Stimulated activated CD4-positive, alpha-beta T cell treated with anti-CD3 and anti-CD28 coated beads, Interleukin-15, amount 100 ng/mL, for 48 hours (primary cell): Measurements from ENCODE around the gene ARMC12.

Source experiments
- DNase-seq, 2 donors: peaks; one replicate each; pipeline ENCODE4 v3.0.0-alpha.2; 2020; ENCODE audit warnings: low read depth in 2 of 2

The ARMC12 gene

DNA sequence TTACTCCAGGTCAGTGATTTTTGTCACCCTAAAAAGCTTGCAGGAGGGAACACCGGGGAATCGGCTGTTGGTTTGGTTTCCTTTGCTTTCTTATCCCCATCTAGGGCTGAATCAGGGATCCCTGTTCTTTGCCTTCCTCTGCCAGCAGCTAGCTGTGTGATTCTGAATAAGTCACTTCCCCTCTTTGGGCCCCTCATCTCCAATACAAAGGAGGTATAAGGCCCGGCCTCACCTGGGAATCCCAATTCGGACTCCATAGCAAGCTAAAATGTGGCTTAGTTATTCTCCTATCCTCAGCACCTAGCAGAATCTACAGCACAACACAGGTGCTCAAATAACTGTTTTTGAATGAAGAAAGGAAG lies 18.5 kb upstream of the ARMC12 start:
- DNase-seq: no peak

DNA sequence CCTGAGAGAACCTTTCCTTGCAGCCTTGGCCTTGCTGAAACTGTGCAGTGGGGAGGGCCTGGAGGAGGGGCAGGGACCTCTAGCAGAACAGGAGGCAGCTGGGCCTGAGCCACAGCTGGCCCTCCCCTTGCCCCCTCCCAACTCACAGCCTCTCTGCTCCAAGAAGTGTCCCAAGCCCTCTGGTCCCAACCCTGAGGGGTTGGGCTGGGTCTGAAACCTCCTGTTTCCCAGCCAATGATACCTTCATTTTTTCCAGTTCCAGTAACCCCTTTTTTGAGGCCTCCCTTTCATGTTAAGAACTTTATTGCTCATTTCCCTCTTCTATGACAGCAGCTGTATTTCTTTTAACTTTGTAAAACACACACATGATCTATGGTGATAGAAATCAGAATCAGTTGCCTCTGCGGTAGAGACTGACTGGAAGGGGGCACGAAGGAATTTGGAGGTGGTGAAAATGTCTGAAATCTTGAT lies 17.9 kb upstream of the ARMC12 start:
- DNase-seq: no peak

DNA sequence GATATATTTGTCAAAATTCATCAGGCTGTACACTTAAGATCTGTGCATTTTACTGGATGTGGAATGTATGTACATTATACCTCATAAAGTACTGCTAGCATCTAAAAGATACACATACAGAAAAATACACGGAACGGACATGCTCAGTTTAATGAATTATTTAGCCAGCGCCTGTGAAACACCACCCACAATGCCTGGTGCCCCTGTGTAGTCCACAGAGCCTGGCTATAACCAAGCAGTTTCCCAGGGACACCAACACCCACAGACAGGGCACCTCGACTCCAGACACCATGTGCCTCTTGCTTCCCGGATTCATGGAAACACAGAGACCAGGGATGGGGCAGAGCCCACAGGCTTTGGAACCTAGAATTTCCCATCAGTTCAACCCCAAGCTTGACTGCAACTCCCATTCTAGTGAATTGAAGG lies 17.4 kb upstream of the ARMC12 start:
- no peak for DNase-seq

DNA sequence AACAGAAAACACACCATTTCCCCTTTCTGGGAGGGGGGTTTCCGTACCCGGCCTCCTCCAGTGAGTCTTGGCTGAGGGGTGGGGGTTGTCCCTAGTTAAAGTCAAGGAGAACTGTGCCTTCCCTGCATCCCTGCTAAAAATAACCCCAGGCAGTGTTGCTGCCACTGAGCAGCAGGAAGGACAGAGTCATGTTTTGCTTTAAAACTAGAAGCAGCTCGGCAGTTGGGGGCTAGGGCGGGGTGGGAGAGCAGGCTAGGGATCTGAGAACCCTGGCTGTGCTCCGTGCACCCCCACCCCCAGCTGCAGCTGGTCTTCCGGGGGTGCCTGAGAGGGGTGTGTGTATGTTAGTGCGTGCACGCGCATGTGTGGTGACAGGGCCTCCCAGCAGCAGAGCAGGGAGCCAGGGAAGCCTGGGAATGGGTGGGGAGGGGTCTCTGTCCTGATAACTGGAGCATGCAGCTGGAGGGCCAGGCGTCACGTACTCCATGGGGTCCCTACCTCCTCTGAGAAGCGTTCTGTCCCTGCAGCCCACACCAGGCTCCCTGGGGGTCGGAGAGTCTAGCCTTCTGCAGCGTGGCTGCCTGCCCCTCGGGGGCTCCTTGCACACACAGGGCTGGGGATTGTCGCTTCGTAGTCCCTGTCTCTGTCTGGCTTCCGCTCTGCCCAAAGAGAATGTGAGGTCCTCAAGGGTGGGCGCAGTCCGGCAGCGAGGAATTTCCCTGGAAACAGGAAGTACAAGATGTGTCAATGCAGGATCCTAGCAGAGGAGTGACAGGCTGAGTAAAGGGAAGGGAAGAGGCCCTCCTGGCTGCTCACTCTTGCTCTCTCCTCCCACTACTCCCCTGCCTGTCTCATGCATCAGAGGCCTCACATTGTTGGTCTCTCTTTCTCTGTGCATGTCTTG lies 16.8 kb upstream of the ARMC12 start:
- no peak for DNase-seq

DNA sequence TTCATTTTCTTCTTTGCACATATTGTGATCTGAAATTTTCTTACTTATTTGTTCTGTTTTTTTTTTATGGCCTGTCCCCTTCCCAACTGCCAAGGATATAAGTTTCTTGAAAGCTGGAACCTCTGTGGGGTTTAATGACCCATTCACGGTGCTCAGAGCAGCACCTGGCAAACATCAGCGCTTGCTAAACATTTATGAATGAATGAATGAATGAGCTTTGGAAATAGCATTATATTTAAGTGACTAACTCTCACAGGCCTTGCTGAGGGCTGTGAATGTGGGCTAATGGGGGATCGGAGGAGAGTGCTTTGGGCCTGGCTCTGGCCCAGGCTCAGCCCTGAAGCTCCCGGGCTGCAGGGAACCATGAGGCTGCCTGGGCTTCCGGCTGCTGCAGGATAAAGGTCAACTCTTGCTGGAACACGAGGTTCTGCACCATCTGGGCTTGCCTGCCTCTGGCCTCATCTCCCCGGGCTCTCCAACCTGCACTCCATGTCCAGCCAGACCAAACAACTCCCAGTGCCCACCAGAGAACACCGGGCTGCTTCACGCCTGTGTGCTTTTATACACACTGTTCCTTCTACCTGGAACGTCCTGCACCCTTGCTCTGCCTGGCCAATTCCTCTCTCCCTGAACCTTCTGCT lies 14.6 kb upstream of the ARMC12 start:
- DNase-seq: no peak

DNA sequence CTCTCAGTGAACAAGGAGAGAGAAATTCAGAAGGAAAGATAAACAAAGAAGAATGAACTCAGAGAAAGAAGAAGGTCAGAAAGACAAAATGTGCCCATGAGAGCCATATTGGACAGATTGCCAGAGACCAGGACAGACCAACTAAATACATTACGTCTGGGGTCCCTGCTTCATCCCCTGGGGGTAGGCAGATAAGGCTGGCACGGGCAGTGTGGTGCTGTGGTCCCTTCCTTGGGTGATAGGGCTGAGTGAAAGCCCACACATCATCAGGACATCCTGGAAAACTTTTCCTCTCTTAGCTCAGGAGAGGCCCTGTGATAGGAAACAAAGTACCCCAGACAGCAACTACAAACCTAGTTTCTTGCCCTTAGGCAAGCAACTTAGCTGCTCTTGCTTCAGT lies 13.2 kb upstream of the ARMC12 start:
- DNase-seq: no peak

DNA sequence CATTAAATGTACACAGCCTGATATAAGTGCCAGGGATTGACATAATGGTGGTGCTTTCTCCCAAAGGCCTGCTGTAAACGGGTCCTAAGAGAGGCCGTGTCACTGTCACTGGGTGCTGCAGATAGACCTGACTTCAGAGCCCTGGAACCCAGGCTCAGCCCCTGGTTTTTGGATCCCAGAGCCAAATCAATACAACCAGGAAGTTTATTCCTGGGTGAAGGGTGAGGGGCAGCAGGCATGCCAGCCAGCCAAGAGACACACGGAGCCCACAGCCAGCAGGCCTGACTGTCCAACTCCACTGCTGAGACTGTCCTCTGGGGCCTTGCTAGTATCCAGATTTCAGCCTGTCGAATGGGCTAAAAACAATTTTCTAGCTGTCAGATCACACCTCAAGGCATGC lies 12.8 kb upstream of the ARMC12 start:
- no peak for DNase-seq

DNA sequence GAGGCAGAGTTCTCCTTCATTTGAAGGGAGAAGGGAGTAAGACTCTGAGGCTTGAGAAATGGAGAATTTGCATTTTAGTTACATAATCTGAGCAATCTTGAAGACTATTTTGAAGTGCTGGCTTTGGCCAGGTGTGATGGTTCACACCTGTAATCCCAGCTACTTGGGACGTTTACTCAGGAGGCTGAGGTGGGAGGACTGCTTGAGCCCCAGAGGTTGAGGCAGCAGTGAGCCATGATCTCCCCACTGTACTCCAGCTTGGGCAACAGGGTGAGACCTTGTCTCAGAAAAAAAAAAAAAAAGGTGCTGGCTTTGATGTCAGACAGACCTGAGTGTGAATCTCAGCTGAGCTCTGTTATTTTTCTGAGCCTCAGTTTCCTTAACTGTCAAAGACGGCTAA lies 12.4 kb upstream of the ARMC12 start:
- no peak for DNase-seq

DNA sequence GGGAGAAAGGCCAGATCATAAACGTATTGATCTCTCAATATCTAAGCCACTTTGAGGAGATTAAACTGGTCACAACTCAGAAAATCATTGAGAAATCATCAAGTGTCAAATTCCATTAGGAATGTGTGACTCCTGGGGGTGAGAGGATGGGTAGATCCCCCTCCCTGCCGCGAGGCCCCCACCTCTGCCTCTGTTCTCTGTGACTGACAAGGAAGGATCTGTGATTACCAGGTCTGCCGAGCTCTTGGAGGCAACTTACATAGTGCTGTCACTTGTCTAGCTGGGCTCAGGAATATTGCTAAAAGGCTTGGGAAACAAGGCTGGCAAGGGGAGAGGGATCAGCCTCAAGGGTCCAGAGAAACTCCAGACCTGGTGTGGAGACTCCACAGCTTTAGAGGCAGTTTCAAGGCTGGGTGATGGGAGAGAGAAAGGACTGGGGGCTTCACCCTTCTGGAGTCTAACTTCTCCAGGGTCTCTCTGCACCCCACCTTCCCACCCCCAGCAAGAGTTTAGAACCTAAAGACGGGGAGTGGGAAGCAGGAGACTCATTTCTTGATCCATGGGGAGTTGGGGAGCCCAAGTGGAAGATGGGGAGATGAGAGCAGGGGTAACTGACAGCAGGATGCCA lies 11.6 kb upstream of the ARMC12 start:
- no peak for DNase-seq

DNA sequence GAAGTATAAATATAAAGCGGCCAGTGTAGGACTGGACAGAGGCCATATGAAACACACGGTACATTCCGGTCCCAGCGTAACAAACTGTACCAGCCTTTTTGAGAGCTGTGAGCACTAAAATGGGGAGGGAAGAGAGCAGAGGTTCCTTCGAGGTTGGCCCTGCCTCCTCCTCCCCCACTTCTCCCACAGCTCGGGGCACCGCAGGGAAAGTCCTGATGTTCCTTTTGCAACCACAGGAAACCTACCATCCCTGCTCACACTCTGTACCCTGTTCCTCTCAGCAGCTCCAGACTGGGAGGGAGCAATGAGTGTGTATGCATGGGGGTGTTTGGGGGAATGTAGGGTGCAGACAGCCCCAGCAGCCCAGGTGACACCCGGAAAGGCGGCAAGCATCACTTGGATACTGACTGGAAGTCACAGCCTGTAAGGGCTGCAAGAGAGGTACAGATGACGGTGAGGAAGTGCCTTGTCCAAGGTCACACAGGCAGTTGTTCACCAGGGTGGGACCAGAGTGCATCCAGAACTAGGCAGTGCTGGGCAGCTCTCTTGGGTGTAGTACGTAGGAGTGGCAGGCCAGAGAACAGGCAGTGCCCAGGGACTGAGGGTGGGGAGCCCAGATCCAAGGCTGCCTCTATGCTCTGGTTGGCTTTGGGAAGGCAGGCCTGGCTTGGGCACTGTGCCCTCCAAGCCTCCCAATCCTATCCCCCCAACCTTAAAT lies 11.0 kb upstream of the ARMC12 start:
- DNase-seq: no peak

DNA sequence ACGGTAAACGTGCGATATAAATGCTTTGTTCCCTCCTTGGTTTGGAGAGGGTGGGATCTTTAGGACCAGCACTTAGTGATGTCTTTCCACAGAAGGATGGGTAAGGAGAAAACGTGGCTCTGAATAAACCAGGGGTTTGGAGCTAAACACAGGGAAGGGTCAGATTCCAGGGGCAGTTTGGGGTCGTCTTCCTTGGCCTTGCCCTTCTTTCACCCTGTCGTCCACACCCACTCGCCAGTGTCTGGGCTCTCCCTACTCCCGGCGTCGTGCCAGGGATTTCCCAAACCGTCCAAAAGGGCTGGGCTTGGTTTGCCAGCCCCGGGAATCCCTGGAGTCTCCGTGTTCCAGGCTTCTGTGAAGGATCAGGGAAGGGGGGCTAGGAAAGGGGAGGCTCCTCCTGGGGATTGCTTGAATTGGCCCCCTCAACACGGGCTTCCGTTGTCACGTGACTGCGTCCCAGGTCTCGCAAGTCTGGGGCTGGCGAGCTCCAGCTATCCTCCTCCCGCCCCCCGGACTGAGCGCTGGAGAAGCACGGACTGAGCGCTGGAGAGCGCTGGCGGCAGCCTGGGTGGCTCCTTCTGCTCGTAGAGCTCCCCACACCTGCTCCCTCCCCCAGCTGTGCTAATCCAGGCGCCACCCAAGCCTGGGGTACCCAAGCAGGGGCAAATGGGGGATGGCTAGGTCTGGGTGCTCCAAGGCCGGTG lies 9.4 kb upstream of the ARMC12 start:
- no peak for DNase-seq

DNA sequence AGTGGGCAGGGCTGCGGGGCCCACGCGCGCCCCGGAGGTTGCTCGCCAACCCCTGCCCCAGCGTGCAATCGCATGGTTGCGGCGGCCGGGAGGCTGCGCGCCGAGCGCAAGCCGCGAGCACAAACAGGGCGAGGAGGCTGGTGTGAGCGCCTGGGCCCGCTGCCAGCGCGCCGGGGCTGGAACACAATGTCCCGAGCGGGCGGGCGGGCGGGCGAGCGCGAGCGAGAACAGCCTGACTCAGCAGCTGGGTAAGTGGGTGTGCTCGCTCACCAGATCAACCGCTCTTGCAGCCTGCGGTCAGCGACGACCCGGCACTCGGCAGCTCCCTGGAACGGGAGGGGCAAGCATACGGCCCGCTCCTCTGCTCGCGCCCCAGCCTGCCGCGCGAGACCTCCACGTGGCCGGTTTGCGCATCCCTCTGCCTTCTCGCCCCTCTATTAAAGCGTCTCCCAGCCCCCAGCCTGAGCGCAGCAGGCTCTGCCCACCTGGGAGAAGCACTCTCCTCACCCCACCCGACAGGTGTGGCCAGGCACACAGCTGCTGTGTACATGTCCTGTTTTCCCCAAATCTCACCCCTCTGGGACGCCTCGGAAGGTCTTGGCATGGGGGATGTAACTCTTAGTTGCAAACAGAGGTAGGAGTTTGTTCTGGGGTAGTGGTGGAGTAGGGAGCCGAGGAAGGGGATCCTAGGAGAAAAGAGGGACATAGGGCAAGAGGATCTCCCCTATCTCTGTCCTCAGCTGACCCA lies 8.7 kb upstream of the ARMC12 start:
- peak; percentile 80 to 81 for DNase-seq

DNA sequence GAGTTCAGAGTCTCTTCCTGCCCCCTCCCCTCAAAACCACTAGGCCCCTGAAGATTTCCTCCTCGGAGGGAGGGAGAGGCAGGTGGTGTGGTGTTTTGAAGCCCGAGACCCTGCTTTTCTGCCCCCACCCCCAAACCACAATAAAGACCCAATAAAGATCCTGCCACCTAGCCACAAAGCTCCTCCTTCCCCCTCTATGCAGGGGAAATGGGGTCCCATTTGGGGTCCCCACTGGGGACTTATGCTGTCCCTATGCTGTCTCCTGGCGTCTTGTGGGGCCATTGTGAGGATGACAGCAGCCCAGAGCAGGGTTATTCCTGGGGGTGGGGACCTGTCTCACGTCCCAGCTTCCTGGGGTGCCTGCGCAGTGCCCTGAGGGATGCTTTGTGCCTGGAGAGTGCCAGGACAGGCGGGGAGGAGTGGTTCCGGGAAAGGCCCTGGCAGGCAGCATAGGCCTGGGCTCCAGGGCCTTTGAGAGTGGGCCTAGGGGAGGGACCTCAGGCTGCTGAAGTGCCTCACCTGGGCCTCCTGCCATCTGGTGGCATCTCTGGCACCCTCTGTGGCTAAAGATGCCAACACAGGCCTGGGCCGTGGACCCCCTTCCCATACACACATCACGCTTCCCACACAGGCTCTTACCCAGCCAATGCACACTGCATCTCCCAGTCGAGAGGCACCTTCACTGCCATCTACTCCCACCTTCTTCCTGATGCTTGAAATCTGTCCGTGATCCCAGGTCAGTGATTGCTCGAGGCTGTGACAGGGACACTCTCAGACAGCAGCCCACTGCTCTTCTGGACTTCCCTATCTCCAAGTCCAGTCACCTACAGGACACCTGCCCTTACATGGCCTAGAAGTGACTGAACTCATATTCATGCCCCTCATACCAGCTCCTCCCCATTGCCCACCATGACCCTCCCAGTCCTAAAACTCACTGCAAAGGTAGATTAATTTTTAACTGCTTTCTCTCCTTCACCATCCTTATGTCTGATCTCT lies 7.9 kb upstream of the ARMC12 start:
- DNase-seq: no peak

DNA sequence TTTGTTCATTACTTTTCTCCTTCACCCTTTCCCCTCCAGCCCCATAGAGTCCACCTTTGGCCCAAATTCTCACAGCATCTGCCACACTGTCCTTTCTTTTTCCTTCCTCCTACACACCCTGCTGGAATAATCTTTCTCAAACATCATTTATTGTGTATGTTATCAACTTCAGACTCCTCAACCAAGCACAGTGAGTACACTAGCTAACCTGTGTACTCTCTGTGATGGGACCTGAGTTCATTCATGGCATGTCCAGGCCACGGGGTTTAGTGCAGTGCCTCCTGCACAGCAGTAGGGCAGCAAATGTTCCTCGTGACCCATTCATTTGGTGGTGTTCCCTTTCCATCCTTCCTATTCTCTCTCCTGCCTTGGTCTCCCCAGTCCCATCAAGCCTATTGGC lies 7.1 kb upstream of the ARMC12 start:
- no peak for DNase-seq

DNA sequence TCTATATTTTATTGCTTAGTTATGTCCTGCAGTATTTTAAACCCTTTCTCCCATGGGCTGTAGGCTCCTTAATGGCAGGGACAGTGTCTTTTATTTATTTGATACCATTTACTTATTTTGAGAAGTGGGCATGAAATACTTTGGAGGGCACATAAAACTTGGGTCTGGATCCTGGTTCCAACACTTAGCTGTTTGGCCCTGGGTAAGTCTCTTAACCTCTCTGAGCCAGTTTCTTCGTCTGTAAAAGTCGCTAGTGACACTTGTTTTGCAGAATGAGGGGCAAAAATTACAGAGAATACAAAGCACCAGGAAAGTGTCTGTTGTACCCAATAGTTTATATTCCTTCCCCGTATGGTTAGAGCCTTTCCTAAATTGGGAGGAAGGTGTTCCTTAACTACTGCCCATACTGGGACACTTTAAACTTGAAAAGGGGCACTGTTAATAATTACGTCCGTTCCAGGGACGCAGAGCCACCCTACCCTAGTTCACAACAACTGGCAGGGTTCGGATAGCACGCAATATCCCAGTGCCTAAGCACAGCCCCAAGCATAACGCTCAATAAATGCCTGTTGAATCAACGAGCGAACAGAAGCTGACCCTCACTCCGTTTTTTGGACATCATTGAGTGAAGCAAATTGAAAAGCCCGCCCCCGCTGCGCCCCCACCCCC lies 6.0 kb upstream of the ARMC12 start:
- DNase-seq: no peak

DNA sequence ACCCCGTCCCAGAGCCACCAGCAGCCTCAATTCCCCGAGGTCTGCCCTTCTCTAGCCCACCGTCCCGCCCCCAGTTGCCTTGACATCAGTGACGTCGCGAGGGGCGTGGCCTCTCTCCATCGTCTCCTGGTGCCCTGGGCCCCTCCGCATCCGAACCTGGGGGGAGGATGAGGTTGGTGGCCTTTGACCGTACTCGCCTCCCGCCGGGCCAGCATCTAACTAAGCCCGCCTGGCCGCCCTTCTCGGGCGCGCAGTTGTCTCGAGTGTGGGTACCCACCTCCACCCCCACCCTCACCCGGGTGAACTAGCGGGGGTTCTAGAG lies 5.5 kb upstream of the ARMC12 start:
- DNase-seq: peak; percentile 89 to 94

DNA sequence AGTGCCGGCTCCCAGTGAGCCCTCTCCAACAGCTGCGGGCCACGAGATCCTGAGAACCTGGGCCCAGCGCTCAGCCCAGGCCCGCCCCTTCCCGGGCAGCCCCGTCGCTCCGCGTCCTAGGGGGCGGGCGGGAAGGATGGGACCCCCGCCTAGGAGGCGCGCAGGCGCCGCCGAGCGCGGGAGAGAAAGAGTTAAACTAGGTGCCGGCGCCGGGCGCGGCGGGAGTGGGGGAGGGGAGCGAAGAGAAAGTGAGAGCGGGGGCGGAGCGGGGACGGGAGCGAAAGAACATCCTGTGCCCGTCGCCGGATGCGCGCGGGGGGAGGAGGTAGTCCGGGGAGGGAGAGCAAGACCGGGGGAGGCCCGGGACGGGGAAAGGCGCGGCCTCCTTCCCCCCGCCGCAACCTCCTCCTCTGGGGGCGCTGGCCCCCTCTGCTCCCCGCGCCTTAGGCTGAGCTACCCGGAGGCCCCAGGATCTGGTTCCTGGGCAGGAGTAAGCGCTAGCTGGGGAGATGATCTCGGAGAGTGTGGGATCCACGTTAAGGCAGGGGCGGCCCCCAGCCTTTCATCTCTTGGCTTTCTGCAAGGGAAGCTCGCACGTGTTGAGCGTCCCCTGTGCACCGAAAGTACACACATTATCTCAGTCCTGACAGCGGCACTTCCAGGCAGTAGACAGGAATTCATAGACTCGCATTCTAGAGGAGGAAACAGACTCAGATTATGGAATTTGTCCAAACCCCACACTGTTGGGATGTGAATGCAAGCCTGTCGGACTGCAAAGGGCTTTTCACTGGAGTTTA lies 4.9 kb upstream of the ARMC12 start:
- peak; percentile 91 to 95 for DNase-seq

DNA sequence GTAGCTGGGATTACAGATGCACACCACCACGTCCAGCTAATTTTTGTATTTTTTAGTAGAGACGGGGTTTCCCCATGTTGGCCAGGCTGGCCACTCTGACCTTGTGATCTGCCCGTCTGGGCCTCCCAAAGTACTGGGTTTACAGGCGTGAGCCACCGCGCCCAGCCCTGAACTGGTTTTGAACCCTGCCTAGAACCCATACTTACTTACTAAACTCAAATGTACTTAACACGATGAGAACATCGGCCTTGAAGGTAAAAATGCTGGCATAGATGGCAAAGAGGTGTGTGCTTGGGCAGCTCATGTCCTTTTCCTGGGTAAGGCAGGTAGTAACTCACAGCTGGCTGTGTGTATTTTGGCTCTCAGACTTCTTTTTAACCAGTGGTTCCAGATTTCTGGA lies 3.2 kb upstream of the ARMC12 start:
- DNase-seq: no peak
